HG03575 (cell line): ENCODE results near the gene SPAG16.

Experiments
- ATAC-seq: cut with Tn5 transposase; IDR thresholded peaks from one replicate; pipeline ENCODE4 v1.9.1; 2021; ENCODE audit not compliant: unreplicated experiment, insufficient number of reproducible peaks, low FRiP score; ENCODE audit errors: extremely low read depth

Gene SPAG16

GRCh38 chr2:213490087-213490486 is 205.8 kb downstream of the SPAG16 start:
- no peak for ATAC-seq

- no peak for ATAC-seq
Observed at GRCh38 chr2:213491376-213491775, 207.1 kb downstream of the SPAG16 start.

- ATAC-seq: no peak
Observed at GRCh38 chr2:213496226-213496625, 212.0 kb downstream of the SPAG16 start.

GRCh38 chr2:213500881-213501280 is 216.6 kb downstream of the SPAG16 start:
- no peak for ATAC-seq

- no peak for ATAC-seq
Observed at GRCh38 chr2:213524164-213524563, 239.9 kb downstream of the SPAG16 start.

- no peak for ATAC-seq
Observed at GRCh38 chr2:213537579-213537978, 253.3 kb downstream of the SPAG16 start.

GRCh38 chr2:213544940-213545339 is 260.7 kb downstream of the SPAG16 start:
- ATAC-seq: no peak

GRCh38 chr2:213545481-213545880 is 261.2 kb downstream of the SPAG16 start:
- no peak for ATAC-seq

- no peak for ATAC-seq
Observed at GRCh38 chr2:213545964-213546475, 261.8 kb downstream of the SPAG16 start.

GRCh38 chr2:213551526-213551925 is 267.3 kb downstream of the SPAG16 start:
- ATAC-seq: no peak

GRCh38 chr2:213559053-213559452 is 274.8 kb downstream of the SPAG16 start:
- ATAC-seq: no peak

GRCh38 chr2:213561759-213562158 is 277.5 kb downstream of the SPAG16 start:
- no peak for ATAC-seq

- no peak for ATAC-seq
Observed at GRCh38 chr2:213562539-213563180, 278.4 kb downstream of the SPAG16 start.

GRCh38 chr2:213566846-213567245 is 282.6 kb downstream of the SPAG16 start:
- ATAC-seq: no peak

- ATAC-seq: no peak
Observed at GRCh38 chr2:213609570-213610170, 325.4 kb downstream of the SPAG16 start.

GRCh38 chr2:213627054-213627710 is 342.9 kb downstream of the SPAG16 start:
- peak; percentile 59 for ATAC-seq

GRCh38 chr2:213627835-213628460 is 343.7 kb downstream of the SPAG16 start:
- peak; percentile 22 for ATAC-seq

GRCh38 chr2:213640738-213641425 is 356.6 kb downstream of the SPAG16 start:
- ATAC-seq: no peak

GRCh38 chr2:213644926-213645325 is 360.7 kb downstream of the SPAG16 start:
- no peak for ATAC-seq
